Measurements from ENCODE around the gene LYZL6. TPM values are rescaled to one million over a fixed set of nuclear protein-coding genes. Genes with fewer than 3 reads are reported as not detected.

LYZL6 gene
- total RNA-seq = not detected

- intact Hi-C loops (cut with DNase I; ENCODE audit: low total_unique reads) = no loop called here
Observed at GRCh38 chr17:35943537-35943936, at the start of gene LYZL6. LYZL6 (minus strand) TSS chr17:35943713; CDS start chr17:35939356, 4,357 bp downstream.

GRCh38 chr17:35991075-35991474 lies 47.6 kb upstream of the LYZL6 start:
- WGBS, 2 donors = 85% methylated on average over 2 of the region's 2 CpGs

More at GRCh38 chr17:35943537-35943936, at the start of gene LYZL6:
- DNase-seq (ENCODE audit: low spot score in 2 of 2) = no peak
- WGBS, 2 donors = 83 to 85% methylated on average over 2 of the region's 2 CpGs
- no peak within 1 kb of the TSS for H3K4me3 ChIP-seq (ENCODE audit: low read depth, poor library complexity, severe bottlenecking)
- TF ChIP-seq POLR2A (IDR thresholded peaks at IDR 0.05) = no peak
- no peak for TF ChIP-seq CTCF (IDR thresholded peaks at IDR 0.05)

GRCh38 chr17:35988164-35988563 lies 44.7 kb upstream of the LYZL6 start:
- H3K4me3 ChIP-seq (ENCODE audit: low read depth, poor library complexity, severe bottlenecking) = no peak overlapping the region
- no peak for DNase-seq (ENCODE audit: low spot score in 2 of 2)
- intact Hi-C loops (cut with DNase I; ENCODE audit: low total_unique reads) = no loop called here
- TF ChIP-seq POLR2A (IDR thresholded peaks at IDR 0.05) = no peak
- no peak for TF ChIP-seq CTCF (IDR thresholded peaks at IDR 0.05)

More at GRCh38 chr17:35991075-35991474, 47.6 kb upstream of the LYZL6 start:
- TF ChIP-seq POLR2A (IDR thresholded peaks at IDR 0.05) (no peak), CTCF (IDR thresholded peaks at IDR 0.05) (no peak)
- H3K4me3 ChIP-seq (ENCODE audit: low read depth, poor library complexity, severe bottlenecking) = no peak overlapping the region
- intact Hi-C loops (cut with DNase I; ENCODE audit: low total_unique reads) = no loop called here
- DNase-seq (ENCODE audit: low spot score in 2 of 2) = peak in 1 of 2 donors; percentile 2

- TF ChIP-seq CTCF (IDR thresholded peaks at IDR 0.05) (no peak), POLR2A (IDR thresholded peaks at IDR 0.05) (no peak)
- no peak within 1 kb of the TSS for H3K4me3 ChIP-seq (ENCODE audit: low read depth, poor library complexity, severe bottlenecking)
- intact Hi-C loops (cut with DNase I; ENCODE audit: low total_unique reads) = no loop called here
- peak in 1 of 2 donors; percentile 29 for DNase-seq (ENCODE audit: low spot score in 2 of 2)
- WGBS, 2 donors = 62 to 69% methylated on average over 1 of the region's 1 CpG
Observed at GRCh38 chr17:35986643-35987042, 43.1 kb upstream of the LYZL6 start, which contains the start of gene CCL14. CCL14 (minus strand) TSS chr17:35986729; CDS start chr17:35986649, 80 bp downstream.

GRCh38 chr17:35984140-35984539 lies 40.6 kb upstream of the LYZL6 start:
- intact Hi-C loops (cut with DNase I; ENCODE audit: low total_unique reads) = no loop called here
- 93 to 98% methylated on average over 6 of the region's 6 CpGs for WGBS, 2 donors

More at GRCh38 chr17:35984140-35984539, 40.6 kb upstream of the LYZL6 start:
- TF ChIP-seq CTCF (IDR thresholded peaks at IDR 0.05) = no peak
- TF ChIP-seq POLR2A (IDR thresholded peaks at IDR 0.05) = no peak
- no peak overlapping the region for H3K4me3 ChIP-seq (ENCODE audit: low read depth, poor library complexity, severe bottlenecking)
- DNase-seq (ENCODE audit: low spot score in 2 of 2) = peak in 1 of 2 donors; percentile 54
